Gastrocnemius medialis (tissue), 4 donors: Measurements from ENCODE around the gene FOSL2. TPM values are rescaled to one million over a fixed set of nuclear protein-coding genes. Genes with fewer than 3 reads are reported as not detected.

Experiments used
- ATAC-seq, 2 donors: fragments of 150-250 bp; one replicate each; pipeline ENCODE4 v1.9.1; 2016
- DNase-seq, 2 donors: peaks; one replicate each; pipeline ENCODE4 v3.0.0-alpha.2; 2019
- H3K27ac ChIP-seq, 4 donors: fragments of 200-600 bp; sonication (generic); 1 replicate in 1 of 4; 2 replicates in 3 of 4; pipeline ENCODE4 v1.5.1; 2016 to 2018; ENCODE audit warnings: mild to moderate bottlenecking in 2 of 4, moderate library complexity in 1 of 4
- H3K27me3 ChIP-seq, 3 donors: fragments of 200-600 bp; sonication (generic) in 2 of 3; 1 replicate in 1 of 3; 2 replicates in 2 of 3; pipeline versions ENCODE4 v1.5.1 to v1.6.0; 2016 to 2019; ENCODE audit warnings: mild to moderate bottlenecking in 1 of 3, moderate library complexity in 1 of 3
- H3K36me3 ChIP-seq, 2 donors: fragments of 200-600 bp; sonication (generic) in 1 of 2; one replicate each; pipeline ENCODE4 v1.5.1; 2017 to 2018
- H3K4me1 ChIP-seq, 2 donors: fragments of 200-600 bp; sonication (generic) in 1 of 2; one replicate each; pipeline ENCODE4 v1.5.1; 2016 to 2017; ENCODE audit warnings: mild to moderate bottlenecking in 2 of 2
- H3K4me3 ChIP-seq, 4 donors: fragments of 200-600 bp; sonication (generic) in 3 of 4; 1 replicate in 1 of 4; 2 replicates in 3 of 4; pipeline ENCODE4 v1.5.1; 2016 to 2019; ENCODE audit warnings: mild to moderate bottlenecking in 2 of 4
- H3K9me3 ChIP-seq, 3 donors: fragments of 200-600 bp; sonication (generic) in 2 of 3; 1 replicate in 1 of 3; 2 replicates in 2 of 3; pipeline ENCODE4 v1.5.1; 2016 to 2019
- POLR2A ChIP-seq, 2 donors: fragments of 450-650 bp; IDR thresholded peaks; one replicate each; pipeline ENCODE4 v1.6.1; 2017; ENCODE audit warnings: antibody characterized with exemption in 2 of 2, mild to moderate bottlenecking in 2 of 2, moderate library complexity in 2 of 2
- in situ Hi-C, 4 donors: fragments of 200-750 bp; cut with MboI; loops; one replicate each; pipeline versions ENCODE4 v1.15.0 to v1.8.0; 2017; ENCODE audit warnings: low sequenced_read_pairs in 4 of 4
- intact Hi-C: fragments of 100-400 bp; cut with DNase I; formaldehyde crosslinking; loops from one replicate; pipeline ENCODE4 v1.15.1; 2023; ENCODE audit warnings: low total_unique reads
- total RNA-seq, 4 donors: library from RNA; depleted of rRNA; stranded (reverse); fragments of >200 nt; gene quantifications; one replicate each; pipeline versions ENCODE4 v1.1.0 to v1.2.3, GENCODE V29; 2016
- TF ChIP-seq, protein P1 (sequence below), 5 experiments: fragments of 450-650 bp in 3 of 5; fragments of 200-600 bp in 2 of 5; sonication (generic) in 2 of 5; IDR thresholded peaks in 4 of 5; conservative IDR thresholded peaks in 1 of 5; 1 replicate in 4 of 5; 2 replicates in 1 of 5; pipeline ENCODE4 v1.5.1; 2016 to 2019; ENCODE audit warnings: antibody characterized with exemption in 5 of 5, mild to moderate bottlenecking in 3 of 5, moderate library complexity in 3 of 5

Gene FOSL2
- total RNA-seq, 4 donors from 2014 or later, result 193 to 214 (median 210) TPM

DNA sequence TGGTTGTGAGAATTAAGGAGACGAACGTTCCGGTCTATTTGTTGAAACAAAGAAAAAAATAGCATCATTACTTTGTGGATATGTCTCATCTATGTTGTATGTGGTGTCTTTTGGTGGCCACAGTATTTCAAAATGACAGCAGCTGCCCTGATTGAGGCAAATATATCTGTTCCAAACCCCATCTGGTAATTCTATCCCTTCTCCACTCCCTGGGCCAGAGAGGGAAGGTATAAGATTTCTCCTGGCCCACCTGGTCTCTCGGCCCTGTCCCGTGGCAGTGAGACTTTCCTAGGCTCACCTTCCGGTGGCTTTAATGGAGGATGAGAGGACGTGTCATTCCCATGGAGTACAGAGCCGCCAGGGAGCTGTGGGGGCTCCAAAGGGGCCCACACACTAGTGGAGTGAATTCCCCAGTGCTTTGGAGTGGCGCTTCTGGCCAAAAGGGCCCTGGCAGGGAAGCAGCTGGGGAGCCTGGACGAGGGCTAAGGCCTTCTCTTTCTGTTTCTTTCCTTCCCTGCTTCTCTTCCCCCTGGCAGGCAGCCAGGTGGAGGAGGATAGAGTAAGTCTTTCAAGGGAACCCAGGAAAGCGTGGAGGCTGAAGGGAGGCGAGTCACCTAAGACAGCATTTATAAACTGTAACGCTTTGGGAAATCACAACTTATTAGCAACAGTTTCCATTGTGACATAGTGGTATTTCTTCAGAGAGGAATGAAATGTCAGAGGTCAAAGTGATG is 5.6 kb downstream of the FOSL2 start:
- TF ChIP-seq, protein P1, sequence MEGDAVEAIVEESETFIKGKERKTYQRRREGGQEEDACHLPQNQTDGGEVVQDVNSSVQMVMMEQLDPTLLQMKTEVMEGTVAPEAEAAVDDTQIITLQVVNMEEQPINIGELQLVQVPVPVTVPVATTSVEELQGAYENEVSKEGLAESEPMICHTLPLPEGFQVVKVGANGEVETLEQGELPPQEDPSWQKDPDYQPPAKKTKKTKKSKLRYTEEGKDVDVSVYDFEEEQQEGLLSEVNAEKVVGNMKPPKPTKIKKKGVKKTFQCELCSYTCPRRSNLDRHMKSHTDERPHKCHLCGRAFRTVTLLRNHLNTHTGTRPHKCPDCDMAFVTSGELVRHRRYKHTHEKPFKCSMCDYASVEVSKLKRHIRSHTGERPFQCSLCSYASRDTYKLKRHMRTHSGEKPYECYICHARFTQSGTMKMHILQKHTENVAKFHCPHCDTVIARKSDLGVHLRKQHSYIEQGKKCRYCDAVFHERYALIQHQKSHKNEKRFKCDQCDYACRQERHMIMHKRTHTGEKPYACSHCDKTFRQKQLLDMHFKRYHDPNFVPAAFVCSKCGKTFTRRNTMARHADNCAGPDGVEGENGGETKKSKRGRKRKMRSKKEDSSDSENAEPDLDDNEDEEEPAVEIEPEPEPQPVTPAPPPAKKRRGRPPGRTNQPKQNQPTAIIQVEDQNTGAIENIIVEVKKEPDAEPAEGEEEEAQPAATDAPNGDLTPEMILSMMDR (IDR thresholded peaks at IDR 0.05 in 4 of 5, conservative IDR thresholded peaks at IDR 0.05 in 1 of 5), result no peak
- TF ChIP-seq POLR2A (IDR thresholded peaks at IDR 0.05), result peak; percentile 58 to 73
- in situ Hi-C loops, result loop anchor here in 2 of 4 donors (5.0 to 10.0 kb wide), 2 partner anchors 233 to 691 kb away; no protein-coding TSS in a partner anchor
- Histone ChIP-seq H3K36me3 (peaks cover 0 to 40% of the 10 kb centered on the region in 2 donors), H3K9me3 (no peaks in the 10 kb centered on the region), H3K27me3 (no peaks in the 10 kb centered on the region), H3K4me3 (peak overlapping the region; percentile 76 to 97 (median 88)), H3K4me1 (peaks cover 59% of the 10 kb centered on the region in 2 donors), H3K27ac (peak overlapping the region; percentile 98 to 100 (median 99))
- ATAC-seq, result peak; percentile 35 to 45
- peak; percentile 75 to 79 for DNase-seq
- intact Hi-C loops, result loop anchor here (2.0 to 10.0 kb wide), 7 partner anchors 354 to 717 kb away; partner anchors contain the start of genes BABAM2, CLIP4, MRPL33 and PPP1CB

DNA sequence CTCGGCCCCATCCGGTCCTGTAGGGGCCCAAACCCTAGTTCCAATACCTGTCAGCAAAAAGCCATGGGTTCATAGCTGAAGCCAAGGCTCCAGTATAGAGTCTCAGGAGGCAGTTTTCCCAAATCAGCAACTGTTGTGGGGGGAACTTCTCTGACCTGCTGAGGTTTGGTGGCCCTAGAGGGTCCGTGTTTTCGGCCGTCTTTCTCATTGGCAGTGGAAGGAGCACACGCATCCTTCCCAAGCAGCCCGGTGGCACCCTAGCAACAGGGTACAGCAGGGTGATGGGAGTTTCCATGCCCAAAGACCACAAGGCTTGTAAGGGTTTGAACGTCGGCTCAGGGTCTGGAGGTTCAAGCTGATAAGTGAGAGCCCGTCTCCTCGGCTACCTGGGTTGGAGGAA is 6.6 kb downstream of the FOSL2 start:
- H3K9me3 ChIP-seq, result no peaks in the 10 kb centered on the region
- H3K4me1 ChIP-seq, result peaks cover 69% of the 10 kb centered on the region in 2 donors
- intact Hi-C loops (loop anchor here (2.0 to 10.0 kb wide), 7 partner anchors 353 to 716 kb away; partner anchors contain the start of genes BABAM2, CLIP4, MRPL33 and PPP1CB), in situ Hi-C loops (loop anchor here in 2 of 4 donors (5.0 to 10.0 kb wide), 2 partner anchors 234 to 692 kb away; no protein-coding TSS in a partner anchor)
- peaks cover 5 to 46% of the 10 kb centered on the region in 2 donors for H3K36me3 ChIP-seq
- TF ChIP-seq, protein P1 (IDR thresholded peaks at IDR 0.05 in 4 of 5, conservative IDR thresholded peaks at IDR 0.05 in 1 of 5), result no peak
- no peak for TF ChIP-seq POLR2A (IDR thresholded peaks at IDR 0.05)
- no peak for ATAC-seq
- DNase-seq, result no peak
- peak overlapping the region; percentile 98 to 100 (median 99) for H3K27ac ChIP-seq
- peak overlapping the region; percentile 76 to 97 (median 88) for H3K4me3 ChIP-seq
- no peaks in the 10 kb centered on the region for H3K27me3 ChIP-seq

- peak overlapping the region; percentile 98 to 100 (median 99) for H3K27ac ChIP-seq
- peak overlapping the region in 3 of 4 donors; percentile 76 to 97 (median 90) for H3K4me3 ChIP-seq
- in situ Hi-C loops, result loop anchor here in 2 of 4 donors (5.0 to 10.0 kb wide), 2 partner anchors 235 to 693 kb away; no protein-coding TSS in a partner anchor
- no peaks in the 10 kb centered on the region for H3K27me3 ChIP-seq
- ATAC-seq, result no peak
- H3K36me3 ChIP-seq, result peaks cover 10 to 46% of the 10 kb centered on the region in 2 donors
- peaks cover 75 to 76% of the 10 kb centered on the region in 2 donors for H3K4me1 ChIP-seq
- TF ChIP-seq, protein P1 (IDR thresholded peaks at IDR 0.05 in 4 of 5, conservative IDR thresholded peaks at IDR 0.05 in 1 of 5), result no peak
- TF ChIP-seq POLR2A (IDR thresholded peaks at IDR 0.05), result no peak
- no peak for DNase-seq
- H3K9me3 ChIP-seq, result no peaks in the 10 kb centered on the region
- intact Hi-C loops, result loop anchor here (2.0 to 10.0 kb wide), 7 partner anchors 352 to 715 kb away; partner anchors contain the start of genes BABAM2, CLIP4, MRPL33 and PPP1CB
Measured at GRCh38 chr2:28399956-28400355, 7.3 kb downstream of the FOSL2 start.

DNA sequence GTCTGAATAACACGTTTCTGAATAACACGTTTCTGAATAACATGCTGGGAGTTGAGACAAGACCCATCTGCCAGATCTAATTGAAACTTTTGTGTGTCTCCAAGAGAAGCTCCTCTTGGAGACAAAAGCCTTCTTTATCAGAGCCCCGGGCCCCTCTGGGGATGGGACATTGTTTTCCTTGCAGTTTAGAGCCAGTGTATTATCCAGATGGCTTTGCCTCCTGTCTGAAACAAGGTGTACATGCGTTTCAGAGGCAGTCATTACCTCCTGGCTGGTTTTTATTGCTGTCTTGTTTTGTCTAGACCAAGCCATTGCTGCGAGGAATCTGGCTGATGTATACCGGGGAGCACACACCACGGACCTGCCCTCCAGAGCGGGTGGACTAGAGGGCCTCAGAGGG is 7.8 kb downstream of the FOSL2 start:
- ATAC-seq (no peak), DNase-seq (no peak)
- Histone ChIP-seq H3K27ac (peak overlapping the region; percentile 98 to 100 (median 99)), H3K9me3 (no peaks in the 10 kb centered on the region), H3K4me1 (peaks cover 78 to 79% of the 10 kb centered on the region in 2 donors), H3K36me3 (peaks cover 12 to 47% of the 10 kb centered on the region in 2 donors), H3K4me3 (peak overlapping the region in 2 of 4 donors; percentile 7 to 16), H3K27me3 (no peaks in the 10 kb centered on the region)
- TF ChIP-seq, protein P1 (IDR thresholded peaks at IDR 0.05 in 4 of 5, conservative IDR thresholded peaks at IDR 0.05 in 1 of 5), result no peak
- no peak for TF ChIP-seq POLR2A (IDR thresholded peaks at IDR 0.05)
- in situ Hi-C loops (no loop called here), intact Hi-C loops (no loop called here)
